ENCODE data around the gene FAM13C. TPM values are rescaled to one million over a fixed set of nuclear protein-coding genes. Genes with fewer than 3 reads are reported as not detected.
A peak's percentile ranks its signal among the peaks of the same experiment; 100 is the strongest.

The FAM13C gene
- total and polyA plus RNA-seq, 12 donors, result 8.9 to 92.8 (median 34.1) TPM

DNA sequence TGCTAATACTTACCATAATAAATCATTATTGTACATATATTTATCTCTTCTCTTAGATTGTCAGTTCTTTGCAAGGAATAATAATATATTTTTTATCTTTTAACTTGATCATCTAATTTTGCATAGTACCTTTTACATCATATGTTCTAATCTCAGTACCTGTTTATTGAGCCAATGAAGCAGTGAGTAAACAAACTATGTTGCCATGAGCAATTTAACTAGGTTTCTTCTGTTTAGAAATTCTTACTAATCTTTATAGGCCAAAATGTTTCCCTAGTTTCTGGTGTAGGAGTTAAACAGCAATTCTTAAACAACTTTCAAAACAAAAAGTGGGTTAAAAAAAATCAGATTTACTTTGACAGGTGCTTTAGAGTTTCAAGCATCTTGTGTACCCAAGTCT, 124.6 kb downstream of the FAM13C start:
- no peaks in the 10 kb centered on the region for H3K9me3 ChIP-seq (replicated peaks in 1 of 3)
- no peaks in the 10 kb centered on the region for H3K36me3 ChIP-seq (replicated peaks in 1 of 2)
- no peak overlapping the region for H3K4me3 ChIP-seq
- H3K4me1 ChIP-seq (replicated peaks in 1 of 2), result no peaks in the 10 kb centered on the region
- H3K27ac ChIP-seq, result no peak overlapping the region
- no peak for DNase-seq
- H3K27me3 ChIP-seq, result no peaks in the 10 kb centered on the region
- intact Hi-C loops (cut with DNase I), result no loop called here
- TF ChIP-seq POLR2A (IDR thresholded peaks at IDR 0.05) (no peak), CTCF (IDR thresholded peaks at IDR 0.05) (no peak)

DNA sequence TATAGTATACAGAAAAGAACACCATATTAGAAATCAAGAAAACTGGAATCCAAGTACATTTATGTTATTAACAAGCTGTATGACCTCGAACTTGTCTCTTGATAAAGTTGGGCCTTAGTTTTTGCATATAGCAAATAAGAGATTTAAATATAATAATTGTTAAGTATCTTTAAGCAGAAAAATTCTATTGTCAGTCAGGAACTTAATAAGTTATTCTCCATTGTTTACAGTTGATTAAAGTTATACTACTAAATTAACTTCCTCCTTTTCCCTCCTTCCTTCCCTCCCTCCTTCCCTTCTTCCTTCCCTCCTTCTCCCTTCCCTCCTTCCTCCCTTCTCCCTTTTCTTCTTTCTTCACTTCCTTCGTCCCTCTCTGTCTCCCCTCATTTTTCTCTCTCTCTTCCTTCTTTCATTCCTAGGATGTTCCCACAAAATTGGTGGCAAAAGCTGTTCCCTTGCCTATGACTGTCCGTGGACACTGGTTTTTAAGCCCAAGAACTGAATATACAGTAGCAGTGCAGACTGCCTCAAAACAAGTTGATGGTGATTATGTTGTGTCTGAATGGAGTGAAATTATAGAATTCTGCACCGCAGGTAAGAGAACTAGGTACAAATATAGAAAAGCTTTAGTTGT, 126.2 kb downstream of the FAM13C start:
- no peaks in the 10 kb centered on the region for H3K36me3 ChIP-seq (replicated peaks in 1 of 2)
- intact Hi-C loops (cut with DNase I), result no loop called here
- H3K27me3 ChIP-seq, result no peaks in the 10 kb centered on the region
- 85 to 92% (median 89%) methylated on average over 4 of the region's 4 CpGs for WGBS, 4 donors
- H3K27ac ChIP-seq, result no peak overlapping the region
- no peak for DNase-seq
- H3K9me3 ChIP-seq (replicated peaks in 1 of 3), result no peaks in the 10 kb centered on the region
- H3K4me1 ChIP-seq (replicated peaks in 1 of 2), result peaks cover 0 to 7% of the 10 kb centered on the region in 2 donors
- no peak overlapping the region for H3K4me3 ChIP-seq
- no peak for TF ChIP-seq POLR2A (IDR thresholded peaks at IDR 0.05)
- TF ChIP-seq CTCF (IDR thresholded peaks at IDR 0.05), result no peak

- intact Hi-C loops (cut with DNase I), result no loop called here
- Histone ChIP-seq H3K4me1 (replicated peaks in 1 of 2) (peaks cover 0 to 12% of the 10 kb centered on the region in 2 donors), H3K36me3 (replicated peaks in 1 of 2) (no peaks in the 10 kb centered on the region), H3K4me3 (no peak overlapping the region), H3K27ac (no peak overlapping the region), H3K27me3 (no peaks in the 10 kb centered on the region), H3K9me3 (replicated peaks in 1 of 3) (no peaks in the 10 kb centered on the region)
- peak in 2 of 7 donors; percentile 13 to 34 for DNase-seq
- TF ChIP-seq CTCF (IDR thresholded peaks at IDR 0.05) (peak; percentile 20 to 54 (median 42)), POLR2A (IDR thresholded peaks at IDR 0.05) (no peak)
Observed at GRCh38 chr10:59234816-59235429, 127.4 kb downstream of the FAM13C start.

DNA sequence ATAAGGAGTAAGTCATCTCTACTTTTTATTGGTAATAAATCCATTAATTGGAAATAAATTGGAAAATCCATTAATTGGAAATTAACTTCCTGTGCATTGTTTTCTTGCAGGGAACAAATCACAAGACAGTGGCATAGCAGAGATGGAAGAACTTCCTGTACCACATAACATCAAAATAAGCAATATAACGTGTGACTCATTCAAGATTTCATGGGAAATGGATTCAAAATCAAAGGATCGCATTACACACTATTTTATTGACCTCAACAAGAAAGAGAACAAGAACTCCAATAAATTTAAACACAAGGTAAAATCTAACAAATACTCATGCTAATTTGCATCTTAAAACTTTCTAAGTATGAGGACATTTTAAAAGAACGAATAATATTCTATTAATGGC, 128.2 kb downstream of the FAM13C start:
- WGBS, 4 donors, result 68 to 81% (median 73%) methylated on average over 3 of the region's 3 CpGs
- Histone ChIP-seq H3K9me3 (replicated peaks in 1 of 3) (no peaks in the 10 kb centered on the region), H3K27ac (no peak overlapping the region), H3K4me1 (replicated peaks in 1 of 2) (peaks cover 0 to 12% of the 10 kb centered on the region in 2 donors), H3K27me3 (no peaks in the 10 kb centered on the region), H3K36me3 (replicated peaks in 1 of 2) (no peaks in the 10 kb centered on the region), H3K4me3 (no peak overlapping the region)
- intact Hi-C loops (cut with DNase I), result no loop called here
- DNase-seq, result no peak
- TF ChIP-seq POLR2A (IDR thresholded peaks at IDR 0.05) (no peak), CTCF (IDR thresholded peaks at IDR 0.05) (no peak)
